Astrocyte (in vitro differentiated cells and primary cell): ENCODE data around the gene CDCA5. TPM values are rescaled to one million over a fixed set of nuclear protein-coding genes. Genes with fewer than 3 reads are reported as not detected.

Source experiments
- DNase-seq: peaks from one replicate; pipeline ENCODE4 v3.0.0-alpha.2; 2010; ENCODE audit warnings: low read depth
- FAIRE-seq: peaks from 2 replicates; lab custom pipeline; 2011; peaks lifted over from hg19 to GRCh38; lab: Jason Lieb, UNC
- H2AFZ ChIP-seq: 2 replicates; pipeline ENCODE4 v1.6.0; 2012; ENCODE audit warnings: low read depth, low read length, inconsistent platforms
- H3K27ac ChIP-seq: 2 replicates; pipeline ENCODE4 v1.5.1; 2011; ENCODE audit warnings: low read depth, low read length, inconsistent platforms
- H3K27me3 ChIP-seq: 2 replicates; pipeline ENCODE4 v1.6.0; 2011; ENCODE audit warnings: low read length, inconsistent platforms; ENCODE audit not compliant: insufficient read depth
- H3K36me3 ChIP-seq: 2 replicates; pipeline ENCODE4 v1.5.1; 2011; ENCODE audit warnings: low read length, inconsistent platforms; ENCODE audit not compliant: insufficient read depth
- H3K4me1 ChIP-seq: 2 replicates; pipeline ENCODE4 v1.5.1; 2011; ENCODE audit warnings: low read length, inconsistent platforms; ENCODE audit not compliant: insufficient read depth
- H3K4me2 ChIP-seq: 2 replicates; pipeline ENCODE4 v1.6.0; 2012; ENCODE audit warnings: low read length, inconsistent platforms
- H3K4me3 ChIP-seq: 2 replicates; pipeline ENCODE4 v1.5.1; 2011; ENCODE audit warnings: low read depth, mild to moderate bottlenecking, low read length, inconsistent platforms; ENCODE audit not compliant: insufficient read depth
- H3K79me2 ChIP-seq: 2 replicates; pipeline ENCODE4 v1.6.0; 2012; ENCODE audit warnings: mild to moderate bottlenecking, low read length, inconsistent platforms; ENCODE audit not compliant: insufficient read depth
- H3K9ac ChIP-seq: 2 replicates; pipeline ENCODE4 v1.6.0; 2012; ENCODE audit warnings: mild to moderate bottlenecking, low read length, inconsistent platforms
- H3K9me3 ChIP-seq: 2 replicates; pipeline ENCODE4 v1.5.1; 2012; ENCODE audit warnings: low read depth, mild to moderate bottlenecking, low read length, inconsistent platforms; ENCODE audit not compliant: insufficient read depth
- H4K20me1 ChIP-seq: 2 replicates; pipeline ENCODE4 v1.6.0; 2012; ENCODE audit warnings: low read length, inconsistent platforms; ENCODE audit not compliant: insufficient read depth
- H3K27ac Mint-ChIP-seq: one replicate; pipeline ENCODE4 v1.8.0; 2021; ENCODE audit warnings: mild to moderate bottlenecking, mixed read lengths; ENCODE audit not compliant: unreplicated experiment
- H3K27me3 Mint-ChIP-seq: one replicate; pipeline ENCODE4 v1.8.0; 2021; ENCODE audit warnings: low read depth, mixed read lengths; ENCODE audit not compliant: unreplicated experiment
- H3K36me3 Mint-ChIP-seq: one replicate; pipeline ENCODE4 v1.8.0; 2021; ENCODE audit warnings: low read depth, mixed read lengths; ENCODE audit not compliant: unreplicated experiment
- H3K4me1 Mint-ChIP-seq: one replicate; pipeline ENCODE4 v1.8.0; 2021; ENCODE audit warnings: low read depth, mixed read lengths; ENCODE audit not compliant: unreplicated experiment
- H3K4me3 Mint-ChIP-seq: one replicate; pipeline ENCODE4 v1.8.0; 2021; ENCODE audit warnings: mild to moderate bottlenecking, moderate library complexity, mixed read lengths; ENCODE audit not compliant: unreplicated experiment
- H3K9me3 Mint-ChIP-seq: one replicate; pipeline ENCODE4 v1.8.0; 2021; ENCODE audit warnings: mild to moderate bottlenecking, mixed read lengths; ENCODE audit not compliant: unreplicated experiment
- EZH2 ChIP-seq: IDR thresholded peaks from 2 replicates; pipeline ENCODE4 v1.6.1; 2012; ENCODE audit warnings: mild to moderate bottlenecking, low read length, inconsistent platforms; ENCODE audit not compliant: insufficient read depth
- total RNA-seq: library from RNA; stranded (reverse); gene quantifications from 2 replicates; pipeline ENCODE4 v1.2.1, GENCODE V29; 2021
- TF ChIP-seq, protein P1 (sequence below): IDR thresholded peaks from 2 replicates; pipeline ENCODE4 v1.5.1; 2011; ENCODE audit warnings: low read depth, mild to moderate bottlenecking, inconsistent platforms, low read length, moderate library complexity; ENCODE audit not compliant: insufficient read depth

CDCA5 gene
- total RNA-seq, 1 donor from 2014 or later, result 6.3 TPM

DNA sequence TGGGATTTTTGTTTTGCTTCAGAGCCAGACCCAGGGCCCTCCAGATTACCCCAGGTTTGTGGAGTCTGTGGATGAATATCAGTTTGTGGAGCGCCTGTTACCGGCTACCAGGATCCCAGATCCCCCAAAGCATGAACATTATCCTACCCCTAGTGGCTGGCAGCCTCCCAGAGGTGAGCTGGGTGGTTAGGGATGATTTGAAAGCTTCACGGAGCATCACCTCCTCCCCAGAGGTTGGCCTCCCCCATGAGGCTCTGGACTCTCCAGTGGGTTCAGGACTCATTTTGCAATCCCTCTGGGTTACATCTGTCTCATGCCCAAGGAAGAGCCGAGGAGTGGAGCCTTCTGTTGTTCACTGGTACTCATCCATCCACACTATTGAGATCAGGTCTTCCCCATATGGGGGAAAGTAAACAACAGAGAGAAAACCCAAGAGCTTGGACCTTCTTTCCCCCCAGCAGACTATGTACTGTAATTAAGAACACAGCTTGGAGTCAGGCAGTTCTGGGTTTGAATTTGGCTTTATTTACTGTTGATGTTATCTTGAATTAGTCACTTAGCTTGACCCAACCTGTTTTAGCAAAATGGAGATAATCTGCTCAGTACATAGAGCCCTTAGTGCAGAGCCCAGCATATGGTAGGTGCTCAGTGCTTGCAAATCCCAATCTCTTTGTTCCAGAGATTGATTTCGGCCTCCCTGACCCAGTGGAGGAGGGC, 40.8 kb upstream of the CDCA5 start:
- no peaks in the 10 kb centered on the region for H3K9me3 ChIP-seq
- H3K27me3 ChIP-seq, result no peaks in the 10 kb centered on the region
- H3K4me3 ChIP-seq, result no peak overlapping the region
- no peak overlapping the region for H2AFZ ChIP-seq
- peaks cover 10% of the 10 kb centered on the region for H3K4me1 Mint-ChIP-seq
- no peak for FAIRE-seq
- H3K4me1 ChIP-seq, result peaks cover 12% of the 10 kb centered on the region
- peaks cover 55% of the 10 kb centered on the region for H3K79me2 ChIP-seq
- H3K36me3 ChIP-seq, result peaks cover 39% of the 10 kb centered on the region
- no peak overlapping the region for H3K9ac ChIP-seq
- peak overlapping the region; percentile 66 for H3K4me3 Mint-ChIP-seq
- no peak overlapping the region for H3K27ac ChIP-seq
- H3K9me3 Mint-ChIP-seq, result no peaks in the 10 kb centered on the region
- DNase-seq, result no peak
- no peak overlapping the region for H3K27ac Mint-ChIP-seq
- H3K27me3 Mint-ChIP-seq, result no peaks in the 10 kb centered on the region
- peaks cover 16% of the 10 kb centered on the region for H3K36me3 Mint-ChIP-seq
- TF ChIP-seq, protein P1, sequence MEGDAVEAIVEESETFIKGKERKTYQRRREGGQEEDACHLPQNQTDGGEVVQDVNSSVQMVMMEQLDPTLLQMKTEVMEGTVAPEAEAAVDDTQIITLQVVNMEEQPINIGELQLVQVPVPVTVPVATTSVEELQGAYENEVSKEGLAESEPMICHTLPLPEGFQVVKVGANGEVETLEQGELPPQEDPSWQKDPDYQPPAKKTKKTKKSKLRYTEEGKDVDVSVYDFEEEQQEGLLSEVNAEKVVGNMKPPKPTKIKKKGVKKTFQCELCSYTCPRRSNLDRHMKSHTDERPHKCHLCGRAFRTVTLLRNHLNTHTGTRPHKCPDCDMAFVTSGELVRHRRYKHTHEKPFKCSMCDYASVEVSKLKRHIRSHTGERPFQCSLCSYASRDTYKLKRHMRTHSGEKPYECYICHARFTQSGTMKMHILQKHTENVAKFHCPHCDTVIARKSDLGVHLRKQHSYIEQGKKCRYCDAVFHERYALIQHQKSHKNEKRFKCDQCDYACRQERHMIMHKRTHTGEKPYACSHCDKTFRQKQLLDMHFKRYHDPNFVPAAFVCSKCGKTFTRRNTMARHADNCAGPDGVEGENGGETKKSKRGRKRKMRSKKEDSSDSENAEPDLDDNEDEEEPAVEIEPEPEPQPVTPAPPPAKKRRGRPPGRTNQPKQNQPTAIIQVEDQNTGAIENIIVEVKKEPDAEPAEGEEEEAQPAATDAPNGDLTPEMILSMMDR, result no peak
- no peak for TF ChIP-seq EZH2
- peaks cover 50% of the 10 kb centered on the region for H4K20me1 ChIP-seq
- H3K4me2 ChIP-seq, result no peak overlapping the region

- Mint-ChIP-seq H3K4me1 (peaks cover 12% of the 10 kb centered on the region), H3K4me3 (peak within 1 kb of the TSS; percentile 100), H3K27me3 (no peaks in the 10 kb centered on the region), H3K27ac (peak within 1 kb of the TSS; percentile 99), H3K36me3 (peaks cover 18% of the 10 kb centered on the region), H3K9me3 (no peaks in the 10 kb centered on the region)
- peak within 1 kb of the TSS; percentile 80 for H2AFZ ChIP-seq
- H3K9me3 ChIP-seq, result no peaks in the 10 kb centered on the region
- TF ChIP-seq, protein P1, result no peak
- no peak for TF ChIP-seq EZH2
- peaks cover 13% of the 10 kb centered on the region for H3K4me1 ChIP-seq
- H3K79me2 ChIP-seq, result peaks cover 58% of the 10 kb centered on the region
- FAIRE-seq (no peak), DNase-seq (peak; percentile 92)
- peak within 1 kb of the TSS; percentile 82 for H3K27ac ChIP-seq
- H3K4me3 ChIP-seq, result peak within 1 kb of the TSS; percentile 95
- peak within 1 kb of the TSS; percentile 97 for H3K4me2 ChIP-seq
- peaks cover 24% of the 10 kb centered on the region for H3K36me3 ChIP-seq
- H4K20me1 ChIP-seq, result peaks cover 38% of the 10 kb centered on the region
- peak within 1 kb of the TSS; percentile 98 for H3K9ac ChIP-seq
- no peaks in the 10 kb centered on the region for H3K27me3 ChIP-seq
Observed at GRCh38 chr11:65121865-65122696, 38.2 kb upstream of the CDCA5 start, which contains the start of the genes FAU and MRPL49. Gene FAU, minus strand, starts transcription at chr11:65122134. Its CDS starts 321 bp downstream, at chr11:65121813. Gene MRPL49, plus strand, starts transcription at chr11:65122321. Its CDS starts 26 bp downstream, at chr11:65122347.
